Measurements from ENCODE around the gene PRUNE2.

DNA sequence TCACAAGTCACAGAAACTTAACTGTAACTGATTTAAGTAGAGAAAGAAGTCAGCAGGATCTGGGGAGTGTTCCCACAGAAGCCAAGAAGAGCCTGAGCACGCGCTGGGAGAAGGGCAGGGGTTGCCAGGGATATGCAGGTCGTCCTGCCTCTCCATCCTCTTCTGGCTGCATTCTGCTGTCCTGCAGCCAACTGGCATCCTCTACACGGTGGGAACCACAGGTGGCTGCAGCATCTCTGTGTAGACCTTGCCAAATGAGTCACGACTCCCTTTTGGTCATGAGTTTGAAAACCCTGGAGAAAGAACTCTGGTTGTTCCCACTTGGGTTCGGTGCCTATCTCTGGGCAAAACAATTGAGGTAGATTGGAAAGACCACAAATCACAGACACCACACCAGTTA, 180.0 kb downstream of the PRUNE2 start:
- TF ChIP-seq CTCF (IDR thresholded peaks at IDR 0.05; ENCODE audit: insufficient read depth, low read depth, low read length) (no peak), EZH2 (IDR thresholded peaks at IDR 0.05; ENCODE audit: insufficient read depth, low read length) (no peak)
